DMS 273 (cell line): ENCODE results near the gene FGGY.
A peak's percentile ranks its signal among the peaks of the same experiment; 100 is the strongest.

Experiments
- DNase-seq: peaks from one replicate; lab custom pipeline; 2025; ENCODE audit not compliant: unreplicated experiment; lab: John Stamatoyannopoulos, UW

Gene FGGY

DNA sequence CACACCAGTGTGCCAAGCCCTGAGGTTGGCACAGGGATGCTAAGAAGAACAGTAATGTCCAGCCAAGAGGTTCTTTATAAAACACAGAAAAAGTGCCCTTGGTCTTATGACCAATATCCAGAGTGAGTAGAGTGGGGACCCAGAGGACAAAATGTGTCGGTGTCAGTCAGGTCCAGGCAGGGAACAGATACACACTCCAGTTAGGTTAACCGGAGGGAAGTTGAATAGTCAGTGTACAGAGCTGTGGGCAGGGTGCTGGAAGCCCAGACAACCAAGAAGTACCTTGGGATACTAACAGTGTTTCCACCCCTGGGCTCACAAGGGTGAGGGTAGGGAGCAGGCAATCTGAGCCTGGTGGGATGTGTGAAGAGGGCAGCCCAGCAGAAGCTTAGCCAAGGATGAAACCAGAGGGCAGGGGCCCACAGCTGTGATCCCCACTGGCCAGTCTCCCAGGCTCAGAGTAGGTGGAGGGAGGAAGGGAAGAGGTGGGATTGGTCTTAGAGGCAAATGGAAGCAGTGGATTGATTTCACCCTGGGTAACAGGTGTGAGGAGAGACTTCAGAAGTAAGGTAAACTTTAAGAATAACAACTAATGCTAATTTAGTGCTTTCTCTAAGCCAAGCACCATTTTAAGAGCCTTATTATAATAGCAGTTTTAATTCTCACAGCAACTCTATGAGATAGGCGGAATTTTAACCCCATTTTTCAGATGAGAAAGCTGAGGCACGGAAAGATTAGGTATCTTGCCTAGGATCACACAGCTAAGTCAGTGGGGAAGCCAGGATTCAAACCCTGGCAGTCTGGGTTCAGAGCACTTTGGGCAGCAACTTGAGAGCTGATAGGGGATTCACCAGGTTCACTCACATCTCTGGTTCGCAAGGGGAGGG, 374.4 kb downstream of the FGGY start:
- DNase-seq, result no peak

DNA sequence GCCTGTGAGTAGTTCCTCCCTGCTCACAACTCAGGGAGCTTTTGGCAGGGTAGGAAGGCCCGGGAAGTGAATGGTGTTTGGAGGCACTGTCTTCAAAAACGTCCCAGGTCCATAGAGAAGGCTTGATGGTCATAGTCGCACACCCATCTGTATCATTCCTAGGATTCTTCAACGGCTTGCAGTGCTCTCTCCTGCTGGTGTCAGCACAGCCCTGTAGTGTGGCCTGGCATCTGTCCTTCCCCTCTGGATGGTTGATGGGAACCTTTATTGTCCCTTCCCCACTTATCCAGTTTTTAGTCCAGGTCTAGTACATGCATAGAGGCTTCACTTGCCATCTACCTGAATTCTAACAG, 375.0 kb downstream of the FGGY start:
- no peak for DNase-seq

DNA sequence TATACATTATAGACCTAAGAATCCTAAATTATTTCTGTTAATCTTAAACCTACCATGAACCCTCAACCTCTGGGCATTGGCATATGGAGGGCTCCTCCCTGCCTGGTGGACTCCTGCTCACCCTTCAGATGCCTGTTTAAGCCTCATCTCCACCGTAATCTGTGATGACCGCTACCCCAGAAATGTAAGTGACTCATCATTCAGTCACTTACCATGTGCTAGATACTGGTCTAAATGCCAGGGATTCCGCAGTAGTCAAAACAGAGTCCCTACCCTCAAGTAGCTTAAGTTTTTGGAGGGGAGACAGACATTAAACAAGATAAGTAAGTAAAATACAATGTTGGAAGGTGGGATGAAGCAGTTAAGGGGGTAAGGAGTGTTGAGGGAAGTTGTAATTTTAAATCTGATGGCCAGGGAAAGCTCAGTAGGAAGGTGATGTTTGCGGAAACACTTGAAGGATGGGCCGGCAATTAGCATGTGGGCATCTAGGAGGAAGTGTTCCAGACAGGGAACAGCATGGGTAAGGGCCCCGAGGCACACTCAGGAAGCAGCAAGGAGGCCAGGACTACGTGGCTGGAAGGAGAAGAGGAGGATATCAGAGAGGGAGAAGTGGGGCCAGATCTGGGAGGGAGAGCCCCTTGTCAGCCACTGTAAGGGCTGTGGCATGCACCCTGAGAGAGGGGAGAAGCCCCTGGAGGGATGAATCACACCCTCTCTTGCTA, 376.1 kb downstream of the FGGY start:
- DNase-seq, result no peak

DNA sequence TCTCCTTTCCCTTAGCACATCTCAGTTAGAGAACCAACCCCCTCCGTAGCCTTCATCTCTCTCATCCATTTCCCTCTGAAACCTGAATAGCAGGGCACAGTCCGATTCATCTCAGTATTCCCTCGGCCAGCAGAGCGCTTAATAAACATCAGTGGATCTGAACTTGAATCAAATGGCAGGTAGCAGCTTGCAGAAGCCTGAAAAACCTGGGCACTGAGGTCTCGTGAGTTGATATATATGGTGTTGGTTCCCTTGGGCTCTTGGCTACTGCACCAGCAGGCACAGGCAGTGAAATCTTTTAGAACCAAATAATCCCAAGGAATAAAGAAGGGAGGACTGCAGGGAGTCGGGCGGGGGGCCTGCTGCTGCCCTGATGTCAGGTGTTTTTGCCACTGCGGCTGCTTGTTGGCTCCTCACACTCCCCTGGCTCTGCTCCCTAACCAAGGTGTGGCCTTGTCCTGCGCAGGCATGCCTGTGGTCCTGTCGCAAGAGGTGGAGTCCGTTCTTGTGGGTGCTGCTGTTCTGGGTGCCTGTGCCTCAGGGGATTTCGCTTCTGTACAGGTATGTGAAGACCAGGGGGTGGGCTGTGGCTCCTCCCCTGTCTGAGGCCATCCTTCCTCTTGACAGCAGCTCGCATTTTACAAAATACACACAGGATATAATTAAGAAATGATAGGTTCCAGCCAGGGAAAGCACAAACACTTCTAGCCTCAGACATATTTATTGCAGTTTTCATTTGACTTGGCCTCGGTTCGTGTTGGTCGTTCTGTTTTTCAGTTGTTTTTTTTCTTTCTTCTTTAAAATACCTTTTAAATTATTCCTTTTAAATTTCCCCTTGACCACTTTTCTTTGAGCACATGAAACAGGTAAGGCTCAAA, 376.9 kb downstream of the FGGY start:
- peak; percentile 32 for DNase-seq

DNA sequence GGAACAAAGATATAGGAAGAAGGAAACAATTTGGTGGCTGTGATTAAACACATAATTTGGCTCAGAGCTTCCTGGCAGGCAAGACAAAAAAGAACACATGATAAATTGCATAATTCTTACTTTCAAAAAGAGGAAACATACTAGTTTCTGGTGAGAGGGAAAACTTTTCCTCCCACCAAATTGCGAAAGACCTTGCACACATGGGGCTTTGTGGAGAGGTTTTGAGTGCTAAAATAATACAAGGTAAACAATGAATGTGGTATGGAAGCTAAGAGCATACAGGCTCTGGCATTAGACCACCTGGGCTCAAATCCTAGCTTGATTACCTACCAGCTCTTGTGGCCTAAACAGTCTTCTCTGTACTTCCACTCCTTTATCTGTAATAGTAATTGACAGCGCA, 377.7 kb downstream of the FGGY start:
- no peak for DNase-seq

DNA sequence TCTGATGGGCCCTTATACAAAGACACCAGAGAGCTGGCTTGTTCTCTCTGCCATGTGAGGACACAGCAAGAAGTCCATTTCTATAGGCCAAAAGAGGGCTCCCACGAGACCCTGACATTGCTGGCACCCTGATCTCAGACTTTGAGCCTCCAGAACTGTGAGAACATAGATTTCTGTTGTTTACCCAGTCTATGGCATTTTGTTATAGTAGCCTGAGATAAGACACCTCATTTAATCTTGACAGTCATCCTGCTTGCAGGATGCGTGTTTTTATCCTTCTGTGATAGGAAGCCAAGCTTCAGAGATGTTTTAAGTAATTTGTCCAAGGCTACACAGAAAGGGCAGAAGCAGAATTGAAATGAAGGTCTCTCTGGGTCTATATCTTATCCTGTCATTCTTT, 379.0 kb downstream of the FGGY start:
- no peak for DNase-seq

DNA sequence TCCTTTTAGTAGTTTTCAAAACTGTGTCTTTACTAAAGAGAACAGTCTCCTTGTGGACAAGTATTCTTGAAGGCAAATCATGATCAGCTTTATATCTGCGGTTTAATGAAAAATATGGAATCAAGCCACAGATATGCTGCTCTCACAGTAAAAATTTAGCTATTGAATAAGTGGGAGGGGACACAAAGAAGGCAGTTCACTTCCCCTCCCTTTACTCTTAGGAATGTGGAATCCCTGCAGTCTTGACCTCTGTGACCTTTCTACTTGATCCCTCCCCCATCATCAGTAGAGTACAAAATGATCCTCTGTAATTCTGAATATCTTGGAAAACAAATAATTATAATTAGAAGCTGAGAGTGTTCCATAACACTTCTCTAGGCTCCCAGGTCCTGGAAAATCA, 381.1 kb downstream of the FGGY start:
- DNase-seq, result no peak

DNA sequence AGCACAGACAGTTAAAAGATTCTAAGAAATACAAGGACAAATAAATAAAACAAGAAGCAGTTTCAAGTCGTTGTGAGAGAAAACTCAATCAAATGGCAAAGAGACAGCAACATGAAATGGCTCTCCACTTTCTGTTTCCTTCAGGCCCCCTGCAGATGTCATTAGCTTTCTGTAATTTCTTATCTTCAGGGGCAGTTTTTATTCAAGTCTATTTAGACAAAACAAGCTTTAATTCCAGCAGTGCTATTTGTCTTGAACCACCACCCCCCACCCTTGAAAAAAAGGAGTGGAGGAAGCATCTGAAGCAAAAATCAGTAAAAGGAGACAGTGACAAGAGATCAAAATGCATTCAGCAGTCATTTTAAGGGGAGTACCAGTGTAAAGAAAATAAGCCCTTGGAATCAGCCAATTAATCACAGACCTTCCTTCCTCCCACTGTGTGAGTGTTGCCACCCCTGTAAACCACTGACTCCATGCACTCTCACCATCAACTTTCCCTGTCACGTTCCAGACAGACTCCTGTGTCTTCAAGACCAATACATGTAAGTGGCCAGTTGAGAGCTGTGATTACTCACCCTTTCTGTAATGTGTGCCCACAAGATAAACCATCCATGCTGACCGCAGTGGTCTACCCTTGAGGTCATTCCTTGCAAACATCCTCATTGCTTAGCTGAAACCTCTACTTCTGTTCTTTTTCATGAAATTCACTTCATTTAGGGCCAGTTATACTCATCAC, 381.8 kb downstream of the FGGY start:
- peak; percentile 43 for DNase-seq

DNA sequence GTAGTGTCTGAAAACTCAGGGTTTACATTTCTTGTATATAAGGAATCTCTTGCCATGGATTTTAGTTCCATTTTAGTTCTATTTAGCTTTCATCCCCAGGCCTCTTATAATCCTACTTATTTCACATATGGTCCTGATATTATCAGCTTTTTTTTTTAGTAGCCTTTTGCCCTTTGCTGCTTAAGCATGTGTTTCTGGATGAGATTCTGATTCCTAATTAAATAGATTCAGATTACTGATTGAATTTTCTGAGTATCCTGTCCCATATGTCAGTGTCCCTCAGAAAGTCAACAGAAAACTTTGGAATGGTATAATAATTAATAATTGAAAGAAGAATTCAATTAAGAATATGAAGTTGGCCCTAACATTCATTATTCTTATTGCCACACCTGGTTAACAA, 383.1 kb downstream of the FGGY start:
- peak; percentile 57 for DNase-seq

DNA sequence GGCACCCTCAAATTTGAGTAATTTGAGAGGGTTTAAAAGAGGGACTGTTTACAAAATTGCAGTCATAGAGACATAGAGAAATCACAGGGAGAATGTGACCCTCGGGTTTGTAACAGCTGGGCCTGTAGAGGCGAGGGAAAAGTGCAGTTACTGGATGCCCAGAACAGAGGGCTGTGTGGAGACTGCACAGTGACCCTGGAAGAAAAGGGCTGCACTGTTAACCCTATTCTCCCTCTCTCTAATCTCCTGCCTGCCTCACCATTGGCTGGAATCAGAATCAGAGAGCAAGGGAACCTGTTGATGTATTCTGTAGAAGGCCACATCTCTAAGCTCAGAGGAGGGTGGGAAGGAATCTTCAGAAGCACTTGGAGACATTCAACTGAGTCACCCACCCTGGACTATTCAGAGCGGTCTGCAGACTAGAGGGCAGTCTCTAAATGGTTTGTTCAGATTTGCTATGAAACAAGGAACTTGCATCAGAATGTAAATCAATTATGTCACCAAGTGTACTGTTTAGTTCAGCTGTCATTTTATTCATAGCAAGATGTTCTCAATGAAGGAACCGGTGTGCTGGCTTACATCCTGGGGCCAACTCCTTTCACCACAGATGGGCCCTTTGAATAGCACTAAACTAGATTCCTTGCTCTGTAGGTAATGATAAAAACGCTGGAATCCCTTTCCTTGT, 385.6 kb downstream of the FGGY start:
- peak; percentile 82 for DNase-seq

DNA sequence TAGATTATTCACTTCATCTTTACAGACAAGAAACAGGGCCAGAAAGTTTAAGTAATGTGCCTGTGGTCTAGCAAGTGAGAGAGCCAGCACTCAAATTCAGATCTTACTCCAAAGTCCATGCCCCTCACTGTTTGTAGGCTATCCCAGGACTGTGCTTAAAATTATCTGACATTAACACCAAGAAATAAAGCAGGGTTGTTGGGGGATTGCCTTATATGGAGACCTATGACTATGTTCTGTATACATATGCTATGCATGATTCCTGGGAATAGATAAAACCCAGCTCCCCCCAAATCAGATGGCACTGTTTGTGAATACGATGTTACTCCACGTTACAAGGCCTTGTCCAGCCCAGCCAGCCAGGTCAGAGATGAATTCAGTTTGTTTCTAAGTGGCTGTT, 386.3 kb downstream of the FGGY start:
- peak; percentile 48 for DNase-seq

DNA sequence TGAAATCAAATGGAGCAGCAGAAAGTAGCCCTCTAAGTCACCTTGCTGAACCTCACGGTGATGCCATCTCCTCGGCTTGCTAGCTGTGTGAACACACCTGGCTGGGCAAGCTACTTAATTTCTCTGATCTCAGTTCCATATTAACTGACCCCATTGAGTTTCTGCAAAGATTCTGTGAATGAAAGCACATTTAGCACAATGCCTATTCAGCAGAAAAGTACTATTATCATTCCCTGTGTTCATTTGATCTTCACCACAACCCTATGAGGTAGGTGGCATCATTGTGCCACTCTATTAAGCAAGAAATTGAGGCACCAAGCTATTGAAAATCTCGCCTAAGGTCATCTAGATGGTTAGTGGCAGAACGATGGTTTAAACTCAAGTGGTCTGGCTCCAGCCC, 387.8 kb downstream of the FGGY start:
- DNase-seq, result no peak

DNA sequence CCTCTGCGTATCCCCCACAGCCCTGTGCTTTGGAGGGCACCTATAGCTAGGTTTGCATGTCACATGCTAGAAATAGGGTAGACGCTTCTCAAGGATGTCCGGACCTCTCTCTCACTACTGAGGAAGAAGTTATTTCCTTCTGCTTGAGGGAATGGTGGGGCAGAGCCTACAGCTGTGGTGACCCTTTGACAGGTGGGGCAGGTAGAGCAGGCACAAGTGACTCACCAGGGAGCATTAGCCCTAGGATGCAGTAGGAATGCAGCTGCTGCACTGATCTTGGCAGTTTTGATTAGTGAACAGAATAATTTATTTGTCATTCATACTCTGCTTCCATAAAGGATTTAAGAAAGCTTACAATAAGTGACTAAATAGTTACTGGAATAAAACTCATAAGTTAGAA, 388.2 kb downstream of the FGGY start:
- DNase-seq, result no peak

DNA sequence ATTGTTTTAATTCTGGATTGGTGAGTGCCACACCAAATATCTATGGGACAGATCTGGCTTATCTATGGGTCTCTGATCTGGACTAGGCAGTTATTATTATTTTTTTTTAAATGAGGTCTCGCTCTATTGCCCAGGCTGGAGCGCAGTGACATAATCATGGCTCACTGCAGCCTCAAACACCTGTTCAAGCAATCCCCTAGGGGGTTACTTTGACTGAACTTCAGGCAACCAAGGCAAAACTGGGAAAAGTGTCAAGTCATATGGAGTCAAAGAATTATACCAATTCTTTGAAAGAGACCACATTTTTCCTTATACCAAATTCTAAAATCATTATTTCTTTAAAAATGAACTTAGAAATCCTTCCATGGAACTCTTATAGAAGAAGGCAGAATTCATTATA, 388.8 kb downstream of the FGGY start:
- DNase-seq, result peak; percentile 82

DNA sequence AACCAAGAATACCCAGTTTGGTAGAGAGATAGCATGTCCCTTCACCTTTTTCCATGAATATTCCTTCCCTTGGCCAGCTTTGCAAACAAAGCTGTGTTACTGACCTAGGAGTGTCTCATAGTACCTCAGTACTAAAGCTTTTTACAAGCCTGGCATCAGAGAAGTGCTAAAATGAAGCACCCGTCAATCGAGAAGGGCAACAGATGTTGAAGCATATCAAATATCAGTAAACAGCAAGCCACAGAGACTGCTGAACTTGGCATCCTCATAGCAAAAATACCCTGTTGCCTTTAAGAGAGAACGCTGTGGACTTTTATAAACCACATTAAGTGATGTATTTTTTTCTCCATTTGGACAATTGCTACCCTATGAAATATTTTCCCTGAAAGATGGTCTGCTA, 389.3 kb downstream of the FGGY start:
- DNase-seq, result peak; percentile 96

DNA sequence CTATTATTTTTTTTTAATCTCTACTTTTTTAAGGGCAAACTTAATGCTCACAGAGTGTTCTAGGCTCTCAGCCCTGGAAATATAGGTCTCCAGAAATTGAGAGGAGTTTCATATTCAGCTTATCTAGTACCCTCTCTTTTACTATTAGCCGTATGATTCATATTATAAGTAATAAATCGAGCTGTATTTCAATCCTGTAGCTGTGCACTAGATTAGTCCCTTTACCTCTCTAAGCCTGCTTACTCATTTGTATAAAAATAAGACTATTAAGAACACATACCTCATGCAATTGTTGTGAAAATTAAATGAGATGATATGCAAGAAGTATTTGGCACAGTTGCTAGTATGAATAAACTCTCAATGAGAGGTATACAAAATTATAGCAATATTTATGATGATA, 389.7 kb downstream of the FGGY start:
- no peak for DNase-seq

DNA sequence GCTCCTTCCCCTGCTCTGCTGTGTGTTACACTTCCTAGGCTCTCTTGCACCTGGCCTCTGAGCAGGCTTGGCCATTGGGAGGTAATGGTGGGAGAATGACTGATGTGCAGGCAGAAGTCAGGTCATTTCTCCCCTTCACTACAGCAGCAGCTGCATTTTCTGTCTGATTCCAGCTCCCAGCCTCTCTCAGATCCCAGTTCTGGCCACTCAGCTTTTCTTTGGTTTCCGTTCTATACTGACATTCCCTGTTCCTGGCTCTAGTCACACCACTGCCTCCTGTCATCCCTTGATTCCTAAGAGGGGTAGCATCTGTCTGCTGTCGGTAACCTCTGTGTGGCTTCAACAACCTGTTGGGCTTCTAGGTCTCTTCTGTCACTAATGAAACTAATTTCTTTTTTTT, 390.2 kb downstream of the FGGY start:
- peak; percentile 76 for DNase-seq

DNA sequence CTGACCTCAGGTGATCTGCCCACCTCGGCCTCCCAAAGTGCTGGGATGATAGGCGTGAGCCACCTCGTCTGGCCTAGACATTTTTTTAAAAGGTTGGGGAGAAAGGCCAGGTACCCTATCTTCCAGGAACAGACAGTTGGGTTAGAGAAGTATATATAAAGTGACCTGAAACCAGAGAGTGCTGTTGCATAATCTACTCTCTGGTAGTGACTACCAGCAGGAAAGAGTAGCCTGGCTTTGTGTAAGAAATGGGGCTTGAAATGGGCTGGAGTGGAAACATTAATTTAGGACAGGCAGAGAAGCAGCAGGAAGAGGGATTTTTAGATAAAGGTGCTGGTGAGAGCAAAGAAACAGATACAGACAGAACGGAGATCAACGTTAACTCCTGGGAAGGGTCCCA, 392.1 kb downstream of the FGGY start:
- no peak for DNase-seq

DNA sequence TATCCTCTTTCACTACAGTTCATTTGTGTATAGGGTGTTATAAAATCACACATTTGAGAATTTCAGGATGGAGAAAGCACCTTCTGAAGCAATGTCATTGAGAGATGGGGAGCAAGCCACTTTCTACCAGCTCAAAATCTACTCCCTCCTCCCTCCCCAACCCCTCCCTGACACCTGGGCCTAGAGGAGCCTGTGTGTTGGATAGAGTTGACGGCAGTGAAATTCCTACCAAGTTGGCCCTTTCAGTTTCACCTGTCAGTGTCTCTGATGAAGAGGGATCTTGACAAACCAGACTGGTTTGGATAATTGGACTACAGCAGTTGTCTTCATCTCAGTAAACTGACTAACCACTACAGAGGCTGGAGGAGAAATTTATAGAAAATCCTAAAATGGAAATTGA, 392.8 kb downstream of the FGGY start:
- DNase-seq, result peak; percentile 23

DNA sequence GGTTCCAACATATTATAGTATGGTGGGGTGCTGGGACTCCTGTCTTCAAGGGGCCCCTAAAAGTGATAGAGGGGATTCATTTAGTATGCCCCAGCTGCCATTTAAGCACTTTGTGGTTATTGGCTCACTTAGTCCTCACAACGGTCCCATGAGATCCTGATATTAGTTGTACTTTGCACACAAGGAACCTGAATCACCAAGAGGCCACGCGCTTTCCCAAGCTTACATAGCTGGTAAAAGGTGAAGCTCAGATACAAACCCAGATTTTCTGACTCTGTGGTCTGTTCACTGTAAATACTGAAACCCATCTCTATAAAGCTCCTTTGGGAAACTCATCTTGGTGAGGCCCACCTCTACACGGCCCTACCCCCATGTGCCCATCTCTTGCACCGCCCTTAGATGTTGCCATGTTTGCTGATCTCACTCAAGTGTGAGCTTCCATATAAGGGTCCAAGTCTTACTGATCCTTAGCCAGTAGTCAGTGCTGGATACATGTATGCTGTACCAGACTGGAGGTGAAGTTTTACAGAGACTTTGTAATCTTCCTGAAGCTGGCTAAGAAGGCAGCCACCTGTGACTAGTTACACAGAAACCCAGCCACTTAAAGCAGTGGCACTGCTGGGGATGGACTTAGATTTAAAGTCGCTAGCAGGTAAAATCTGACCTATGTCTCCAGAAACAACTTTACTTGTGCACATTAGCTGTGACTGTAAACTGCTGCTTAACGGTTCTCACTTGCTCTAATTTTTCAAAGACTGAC, 393.5 kb downstream of the FGGY start:
- DNase-seq, result peak; percentile 38
